Hippocampal formation (tissue), 2 donors: Measurements from ENCODE around the gene SCP2.

Experiments
- DNase-seq, 2 donors: peaks; one replicate each; lab custom pipeline; 2025; lab: John Stamatoyannopoulos, UW

The SCP2 gene, protein sequence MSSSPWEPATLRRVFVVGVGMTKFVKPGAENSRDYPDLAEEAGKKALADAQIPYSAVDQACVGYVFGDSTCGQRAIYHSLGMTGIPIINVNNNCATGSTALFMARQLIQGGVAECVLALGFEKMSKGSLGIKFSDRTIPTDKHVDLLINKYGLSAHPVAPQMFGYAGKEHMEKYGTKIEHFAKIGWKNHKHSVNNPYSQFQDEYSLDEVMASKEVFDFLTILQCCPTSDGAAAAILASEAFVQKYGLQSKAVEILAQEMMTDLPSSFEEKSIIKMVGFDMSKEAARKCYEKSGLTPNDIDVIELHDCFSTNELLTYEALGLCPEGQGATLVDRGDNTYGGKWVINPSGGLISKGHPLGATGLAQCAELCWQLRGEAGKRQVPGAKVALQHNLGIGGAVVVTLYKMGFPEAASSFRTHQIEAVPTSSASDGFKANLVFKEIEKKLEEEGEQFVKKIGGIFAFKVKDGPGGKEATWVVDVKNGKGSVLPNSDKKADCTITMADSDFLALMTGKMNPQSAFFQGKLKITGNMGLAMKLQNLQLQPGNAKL

DNA sequence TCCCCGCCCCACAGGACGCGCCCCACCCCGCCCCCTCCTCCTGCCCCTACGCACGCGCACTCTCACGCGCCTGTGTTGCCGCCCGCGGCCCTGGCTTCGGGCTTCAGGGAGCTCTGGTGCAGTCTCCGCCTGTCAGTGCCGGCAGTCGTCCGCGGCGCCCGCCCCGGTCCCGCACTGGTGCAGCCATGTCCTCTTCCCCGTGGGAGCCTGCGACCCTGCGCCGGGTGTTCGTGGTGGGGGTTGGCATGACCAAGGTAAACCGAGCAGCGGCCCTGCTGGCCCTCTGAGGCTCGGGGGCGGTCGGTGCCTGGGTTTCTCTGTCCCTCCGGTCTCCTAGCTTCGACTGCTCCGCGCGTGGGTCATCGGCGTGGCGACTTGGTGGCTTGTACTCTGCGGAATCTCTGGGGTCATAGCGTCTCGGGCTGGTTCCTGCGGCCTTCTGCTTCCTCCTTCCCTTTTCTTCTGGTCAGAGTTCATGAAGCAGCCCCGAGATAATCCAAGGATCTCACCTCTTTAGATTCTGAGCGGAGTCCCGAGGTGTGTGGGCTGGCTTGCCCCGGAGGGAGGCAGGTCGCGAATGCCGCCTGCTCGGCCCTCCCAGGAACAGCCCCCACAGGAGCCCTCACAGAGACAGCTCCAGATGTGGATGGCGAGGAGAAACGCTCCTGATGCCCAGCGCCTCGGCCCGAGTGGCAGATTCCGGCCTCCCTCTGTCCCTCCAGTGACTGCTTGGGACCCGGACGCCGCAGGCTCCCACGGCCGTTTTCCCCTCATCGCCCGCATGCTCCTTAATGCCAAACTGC is at the start of gene SCP2:
Gene SCP2, plus strand, starts transcription at position 65 of the 803 bp plus-strand sequence. Its CDS starts 121 bp downstream, at position 186.
- DNase-seq: peak; percentile 50 to 70

DNA sequence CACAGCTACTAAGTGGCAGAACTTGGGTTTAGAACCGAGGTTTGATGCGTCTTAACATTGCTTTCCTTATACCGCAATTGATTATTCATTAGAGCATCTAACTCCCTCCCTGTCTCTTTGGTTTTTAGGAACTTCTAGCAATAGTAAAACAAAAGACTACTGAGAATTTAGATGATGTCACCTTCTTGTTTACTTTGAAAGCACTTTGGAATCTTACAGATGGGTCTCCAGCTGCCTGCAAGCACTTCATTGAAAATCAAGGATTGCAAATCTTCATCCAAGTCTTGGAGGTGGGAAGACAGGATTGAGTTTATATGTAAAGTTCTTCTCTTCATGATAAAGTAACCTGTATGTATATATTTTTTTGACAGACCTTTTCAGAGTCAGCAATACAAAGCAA is 49.5 kb upstream of the SCP2 start:
- DNase-seq: no peak

DNA sequence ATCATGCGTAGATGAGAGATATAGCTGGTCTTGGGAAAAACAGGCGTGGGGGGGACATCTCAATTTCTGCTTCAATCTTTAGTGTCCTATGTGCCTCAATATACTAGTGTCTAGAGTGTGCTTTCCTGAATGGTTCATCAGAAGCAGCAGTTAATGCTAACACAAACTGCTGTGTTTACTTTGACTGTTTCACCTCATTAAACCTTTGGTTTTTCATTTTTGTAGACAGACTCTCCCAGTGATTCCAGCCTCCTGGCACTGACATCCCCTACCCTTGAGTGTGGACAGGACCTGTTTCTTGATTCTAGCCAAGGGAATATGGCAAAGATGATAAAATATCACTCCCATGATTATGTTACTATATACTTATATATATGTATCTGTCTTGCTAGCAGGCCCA is 46.9 kb upstream of the SCP2 start:
- DNase-seq: no peak

DNA sequence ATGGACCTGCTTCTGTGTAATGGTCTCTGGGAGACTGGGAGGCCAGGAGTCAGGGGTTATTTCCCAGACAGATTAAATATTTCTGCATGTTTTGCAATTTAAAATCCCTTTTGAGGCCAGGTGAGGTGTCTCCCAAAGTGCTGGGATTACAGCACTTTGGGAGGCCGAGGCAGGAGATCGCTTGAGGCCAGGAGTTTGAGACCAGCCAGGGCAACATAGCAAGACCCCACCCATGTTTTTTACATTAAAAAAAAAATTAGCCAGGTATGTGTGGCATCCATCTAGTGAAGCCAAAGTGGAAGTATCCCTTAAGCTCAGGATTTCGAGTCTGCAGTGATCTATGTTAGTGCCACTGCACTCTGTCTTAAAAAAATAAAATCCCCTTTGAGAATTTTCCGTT is 39.6 kb upstream of the SCP2 start:
- DNase-seq: no peak

DNA sequence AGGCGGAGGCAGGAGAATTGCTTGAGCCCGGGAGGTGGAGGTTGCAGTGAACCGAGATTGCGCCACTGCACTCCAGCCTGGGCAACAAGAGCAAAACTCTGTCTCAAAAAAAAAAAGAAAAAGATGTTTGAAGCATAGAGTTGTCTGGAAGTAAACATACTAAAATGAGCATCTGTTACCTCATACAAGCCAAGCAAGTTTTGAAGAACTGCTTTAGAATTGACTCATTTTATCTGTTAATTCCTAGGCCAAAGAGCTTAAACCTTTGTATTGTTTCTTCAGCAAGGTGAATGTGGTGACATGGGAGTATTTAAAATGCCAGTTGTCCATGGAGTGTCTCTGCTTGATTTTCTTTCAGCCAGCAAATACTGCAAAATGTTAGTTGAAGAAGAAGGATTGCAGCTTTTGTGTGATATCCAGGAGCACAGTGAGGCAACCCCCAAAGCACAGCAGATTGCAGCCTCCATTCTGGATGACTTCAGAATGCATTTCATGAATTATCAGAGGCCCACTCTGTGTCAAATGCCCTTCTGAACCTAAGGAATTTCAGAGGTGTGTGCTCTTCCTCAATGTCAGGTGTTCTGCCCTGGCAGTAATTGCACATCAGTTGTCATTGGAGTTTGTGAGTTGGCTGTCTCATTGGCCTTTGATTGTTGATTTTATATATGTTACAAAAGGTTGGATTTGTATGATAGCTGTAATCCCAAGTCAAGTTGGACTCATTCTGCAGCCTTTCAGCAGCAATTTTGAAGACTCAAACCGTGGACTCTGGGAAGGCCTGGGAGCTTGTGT is 34.5 kb upstream of the SCP2 start:
- DNase-seq: no peak

DNA sequence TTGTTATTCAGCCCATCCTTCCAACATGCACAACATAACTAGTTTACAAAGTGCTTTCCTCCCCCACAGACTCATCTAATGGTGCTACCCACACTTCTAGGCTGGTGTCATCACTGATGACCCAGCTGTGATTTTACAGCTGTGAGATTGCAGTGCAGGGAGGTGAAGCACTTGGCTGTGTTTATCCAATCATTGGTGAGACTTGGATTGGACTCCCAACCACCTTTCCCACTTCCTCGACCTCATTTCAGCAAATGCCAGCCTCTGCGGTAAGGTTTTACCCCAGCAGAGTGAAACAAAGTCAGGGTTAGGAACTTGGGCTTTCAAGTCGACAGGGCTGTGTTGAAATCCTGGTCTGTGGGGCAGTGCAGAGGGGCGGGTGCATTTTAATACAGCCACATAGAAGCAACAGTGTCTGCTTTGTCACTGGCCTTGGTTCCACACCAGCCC is 27.6 kb upstream of the SCP2 start:
- no peak for DNase-seq

DNA sequence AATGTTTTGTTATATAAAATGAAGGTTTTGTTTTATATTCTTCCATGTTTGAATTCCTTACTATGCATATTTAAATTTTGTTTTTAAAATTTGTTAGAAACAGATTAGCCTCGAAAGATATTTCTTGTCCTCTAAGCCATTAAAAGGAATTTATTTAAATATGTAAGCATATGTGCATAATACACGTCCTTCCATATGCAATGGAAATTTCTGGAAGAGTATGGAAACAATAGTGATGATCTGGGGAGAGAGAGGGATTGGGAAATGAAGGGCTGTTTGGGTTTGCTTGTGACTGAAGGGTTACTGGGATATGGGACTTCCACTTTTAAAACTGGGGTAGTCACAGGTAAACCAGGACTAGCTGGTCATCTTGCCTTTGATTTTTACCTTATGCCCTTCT is 26.7 kb upstream of the SCP2 start:
- no peak for DNase-seq

DNA sequence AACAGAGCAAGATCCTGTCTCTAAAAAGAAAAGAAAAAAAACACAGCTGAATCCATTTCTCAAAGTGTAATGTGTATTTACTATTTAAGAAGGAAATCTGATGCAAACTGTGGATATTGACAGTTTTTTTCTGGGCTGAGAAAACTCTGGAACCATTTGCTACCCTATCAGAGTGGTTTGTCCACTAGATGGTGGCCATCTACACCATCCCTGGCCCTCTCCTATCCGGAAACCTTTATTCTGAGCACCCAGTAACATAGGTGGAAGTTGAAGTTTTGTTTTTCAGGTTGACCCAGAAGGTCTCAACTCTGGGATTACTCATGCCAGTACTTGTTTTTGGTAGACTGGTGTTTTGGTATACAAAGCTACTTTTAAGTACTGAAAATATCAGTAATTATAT is 25.7 kb upstream of the SCP2 start:
- DNase-seq: no peak

DNA sequence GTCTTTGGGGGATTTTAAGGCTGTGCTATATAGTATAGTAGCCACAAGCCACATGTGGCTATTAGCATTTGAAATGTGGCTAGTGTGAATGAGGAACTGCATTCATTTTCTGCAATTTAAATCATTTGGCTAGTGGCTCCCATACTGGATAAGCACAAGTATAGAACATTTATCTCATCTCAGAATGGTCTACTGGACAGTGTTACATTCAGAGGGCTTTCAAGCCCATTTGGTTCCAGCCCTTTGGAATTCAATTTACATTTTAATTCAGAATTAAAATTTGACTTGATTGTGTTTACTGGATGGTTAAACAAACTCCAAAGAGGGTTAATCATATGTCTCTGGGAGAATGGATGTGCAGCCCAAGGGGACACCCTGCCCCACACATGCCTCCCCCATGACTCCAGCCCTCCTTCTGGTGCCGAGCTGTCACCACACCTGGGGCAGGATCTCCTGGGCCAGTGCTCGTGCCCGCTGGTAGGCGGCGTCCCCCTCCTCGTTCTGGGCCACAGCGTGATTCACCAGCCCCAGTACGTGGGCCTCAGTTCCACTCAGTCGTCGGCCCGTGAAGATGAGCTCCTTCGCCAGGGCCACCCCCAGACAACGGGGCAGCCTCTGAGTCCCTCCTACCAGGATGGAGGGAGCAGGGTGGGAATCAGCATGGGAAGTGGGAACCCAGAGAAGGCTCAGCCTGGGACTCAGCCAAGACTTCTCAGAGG is 22.7 kb upstream of the SCP2 start:
- DNase-seq: no peak

DNA sequence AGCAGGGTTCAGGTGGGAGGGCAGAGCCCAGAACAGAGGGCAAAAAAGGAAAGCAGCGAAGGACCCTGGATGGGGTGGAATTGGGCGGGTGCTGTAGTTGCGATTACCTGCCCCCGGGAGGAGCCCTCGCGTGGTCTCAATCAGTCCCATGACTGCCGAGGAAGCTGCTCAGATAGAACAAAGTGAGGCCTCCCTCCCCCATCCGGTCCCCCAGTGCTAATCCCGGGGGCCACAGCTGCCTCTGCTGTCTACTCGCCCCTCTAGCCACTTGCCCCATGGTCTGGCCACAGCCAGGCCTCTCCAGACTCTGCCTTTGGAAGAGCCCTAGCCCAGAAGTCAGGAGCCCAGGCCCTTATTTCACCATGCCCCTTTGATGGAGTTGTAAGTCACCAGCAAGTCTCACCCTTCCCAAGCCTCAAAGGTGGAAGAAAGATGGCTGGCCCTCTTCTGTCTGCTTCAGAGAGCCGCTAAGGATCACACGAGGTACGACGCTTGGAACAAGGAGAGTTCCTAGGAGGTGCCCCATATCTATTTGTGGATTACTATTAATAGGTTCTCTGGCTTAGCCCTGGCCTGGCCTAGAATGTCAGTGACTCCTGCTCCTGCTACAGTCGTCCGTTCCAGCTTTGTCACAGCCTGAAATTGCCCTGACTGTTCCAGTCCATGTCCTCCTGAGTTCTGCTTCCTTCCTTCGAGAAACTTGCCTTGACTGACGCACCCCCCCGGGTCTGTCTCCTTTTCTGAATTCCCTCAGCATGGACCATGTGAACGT is 22.0 kb upstream of the SCP2 start:
- no peak for DNase-seq

DNA sequence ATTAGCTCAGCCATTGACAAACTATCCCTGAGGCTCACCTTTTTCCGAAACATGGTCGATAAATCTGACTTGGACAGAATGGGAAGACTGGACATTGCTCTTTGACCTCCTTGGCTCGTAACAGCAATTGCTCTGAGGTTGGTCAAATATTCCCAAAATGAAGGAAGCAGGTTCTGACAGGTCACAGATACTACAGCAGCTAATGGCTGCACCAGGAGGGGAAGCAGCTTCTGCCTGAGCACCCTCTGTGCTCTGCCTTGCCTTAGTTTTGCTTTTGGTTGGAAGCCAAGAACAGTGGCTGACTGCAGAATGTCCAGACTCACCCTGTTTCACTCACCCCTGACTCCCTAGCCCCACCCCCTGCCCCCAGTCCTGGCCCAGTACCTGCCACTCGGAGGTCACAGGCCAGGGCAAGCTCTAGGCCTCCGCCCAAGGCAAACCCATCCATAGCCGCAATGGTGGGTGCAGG is 20.9 kb upstream of the SCP2 start:
- no peak for DNase-seq

DNA sequence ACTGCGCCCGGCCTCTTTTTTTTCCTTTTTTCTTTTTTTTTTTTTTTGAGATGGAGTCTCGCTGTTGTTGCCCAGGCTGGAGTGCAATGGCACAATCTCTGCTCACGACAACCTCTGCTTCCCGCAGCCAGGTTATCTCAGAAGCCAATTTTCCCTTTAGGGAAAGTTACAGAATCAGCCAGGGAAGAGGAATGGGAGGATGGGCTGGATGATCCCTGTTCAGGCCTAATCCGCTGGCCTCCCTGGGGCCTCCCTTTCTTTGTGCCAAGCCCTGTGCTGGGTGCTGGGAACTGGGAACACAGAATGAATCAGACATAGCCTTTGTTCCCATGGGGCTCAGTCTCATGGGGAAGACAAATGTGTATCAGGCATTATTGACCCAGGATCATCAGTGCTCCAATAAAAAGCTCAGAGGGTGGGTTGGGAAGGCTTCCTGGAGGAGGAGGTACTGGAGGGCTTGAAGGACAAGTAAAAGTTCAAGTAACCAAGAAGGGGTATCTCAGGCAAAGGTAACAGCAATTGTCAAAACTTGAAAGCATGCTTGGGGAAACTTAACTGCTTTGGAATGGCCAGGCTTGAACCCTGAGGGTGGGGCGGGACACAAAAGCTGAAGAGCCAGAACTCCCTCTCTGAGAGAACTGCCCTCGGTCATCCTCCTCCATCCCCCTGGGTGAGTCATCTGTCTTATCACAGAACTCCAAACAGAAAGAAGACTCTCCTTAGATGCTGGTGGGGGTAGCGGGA is 19.8 kb upstream of the SCP2 start:
- no peak for DNase-seq

DNA sequence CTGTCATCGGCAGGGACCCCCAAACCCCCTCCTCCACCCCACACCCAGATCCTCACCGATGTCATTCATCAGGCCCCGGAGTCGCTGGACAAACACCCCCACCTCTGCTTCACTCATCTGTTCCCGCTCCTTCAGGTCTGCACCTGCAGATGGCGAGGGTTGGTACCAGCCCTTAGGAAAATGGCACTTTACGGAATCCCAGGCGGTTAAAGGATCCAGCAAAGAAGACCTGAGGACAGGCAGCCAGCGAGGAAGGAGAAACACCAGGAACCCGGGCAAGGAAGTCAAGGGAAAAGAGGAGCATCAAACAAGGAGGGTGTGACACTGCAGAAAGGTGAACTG is 19.3 kb upstream of the SCP2 start:
- DNase-seq: no peak

DNA sequence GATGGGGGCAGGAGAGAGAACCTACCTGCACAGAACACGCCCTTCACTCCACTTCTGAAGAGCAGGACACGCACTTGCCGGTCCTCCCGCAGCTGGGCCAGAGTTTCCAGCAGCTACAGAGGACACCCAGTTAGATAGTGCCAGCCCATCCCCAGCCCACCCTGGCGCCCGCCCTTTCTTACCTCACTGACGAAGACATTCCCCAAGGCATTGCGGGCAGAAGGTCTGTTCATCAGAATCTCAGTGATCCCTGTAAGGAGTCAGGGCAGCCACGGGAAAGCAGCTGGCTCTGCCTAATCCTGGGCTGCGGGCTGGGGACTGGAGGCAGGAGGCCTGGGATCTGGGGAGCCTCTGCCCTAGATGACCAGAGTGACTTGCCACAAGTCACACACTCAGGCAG is 15.5 kb upstream of the SCP2 start:
- DNase-seq: no peak

DNA sequence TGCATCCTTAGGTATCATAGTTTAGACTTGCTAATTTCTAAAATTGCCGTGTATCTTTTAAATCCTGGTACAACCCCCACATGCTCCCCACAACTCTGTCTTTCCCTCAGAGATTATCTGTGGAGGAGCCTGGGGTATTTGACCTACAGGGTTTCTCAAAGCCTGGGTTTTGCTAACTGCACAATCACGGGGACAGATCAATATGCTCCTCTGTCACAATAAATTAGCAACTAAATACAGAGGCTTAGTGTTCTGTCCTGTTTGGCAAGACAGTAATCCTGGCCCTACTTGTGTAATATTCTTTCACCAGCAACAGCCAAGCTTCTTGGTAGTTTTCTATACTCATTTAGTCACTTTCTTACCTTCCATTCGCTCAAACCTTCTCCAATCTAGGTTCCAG is 14.1 kb upstream of the SCP2 start:
- no peak for DNase-seq

DNA sequence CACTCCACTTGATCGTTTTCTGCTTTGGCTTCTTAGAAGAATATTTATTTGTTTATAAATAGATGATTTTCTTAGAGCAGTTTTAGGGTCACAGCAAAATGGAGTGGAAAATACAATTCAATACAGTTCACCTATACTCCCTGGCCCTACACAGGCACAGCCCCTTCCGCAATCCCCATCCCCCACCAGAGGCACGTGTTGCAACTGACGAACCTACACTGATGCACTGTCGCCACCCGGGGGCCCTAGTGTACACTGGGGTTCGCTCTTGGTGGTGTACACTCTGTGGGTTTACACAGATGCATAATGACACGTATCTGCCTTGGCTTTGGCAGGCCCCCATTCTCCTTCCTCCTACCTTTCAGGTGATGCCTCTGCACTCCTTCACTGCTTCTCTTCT is 13.5 kb upstream of the SCP2 start:
- no peak for DNase-seq

DNA sequence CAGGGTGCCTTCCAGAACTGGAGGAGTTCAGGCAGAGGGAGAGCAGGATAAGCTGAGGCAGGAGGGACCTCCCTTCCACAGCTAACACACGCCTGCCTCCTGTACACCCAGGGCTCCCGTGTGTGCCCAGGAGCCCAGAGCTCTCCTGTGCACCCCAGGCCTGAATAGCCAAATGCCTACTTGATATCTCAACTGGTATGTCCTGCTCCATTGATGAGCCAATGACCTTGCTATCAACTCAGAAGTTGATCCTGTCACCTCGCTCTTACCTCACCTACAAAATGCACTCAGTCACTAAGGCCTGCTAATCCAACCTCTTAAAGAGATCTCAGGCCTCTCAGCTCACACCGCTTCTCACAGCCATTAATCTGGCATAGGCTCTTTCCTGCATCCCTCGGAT is 12.6 kb upstream of the SCP2 start:
- no peak for DNase-seq

DNA sequence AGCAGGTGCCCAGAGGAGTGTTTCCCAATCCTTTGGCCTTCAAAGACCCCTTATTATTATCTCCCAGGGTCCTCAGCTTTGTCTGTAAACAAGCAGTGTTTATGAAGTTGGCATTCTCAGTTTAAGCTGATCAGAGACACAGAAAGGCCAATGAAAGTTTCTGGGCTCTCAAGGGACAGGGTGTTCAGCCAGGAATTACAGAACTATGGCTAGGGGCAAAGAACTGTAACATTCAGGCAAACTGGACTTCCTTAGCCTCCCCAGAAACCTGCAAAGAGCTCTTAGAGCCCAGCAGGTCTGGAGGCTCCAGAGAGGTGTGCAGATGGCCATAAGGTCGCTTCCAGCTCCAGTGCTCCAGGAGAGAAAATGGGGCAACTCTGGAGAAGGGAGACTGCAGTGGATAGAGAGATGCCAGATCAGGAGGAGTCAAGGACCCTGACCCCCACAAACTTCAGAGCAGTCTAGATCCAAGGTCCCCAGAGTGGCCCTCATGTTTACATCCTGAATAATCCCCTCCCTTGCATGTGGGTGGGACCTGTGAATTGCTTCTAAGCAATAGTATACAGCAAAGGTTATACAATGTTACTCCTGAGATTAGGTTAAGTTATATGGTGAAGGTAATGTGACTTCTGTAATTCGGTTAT is 11.7 kb upstream of the SCP2 start:
- no peak for DNase-seq

DNA sequence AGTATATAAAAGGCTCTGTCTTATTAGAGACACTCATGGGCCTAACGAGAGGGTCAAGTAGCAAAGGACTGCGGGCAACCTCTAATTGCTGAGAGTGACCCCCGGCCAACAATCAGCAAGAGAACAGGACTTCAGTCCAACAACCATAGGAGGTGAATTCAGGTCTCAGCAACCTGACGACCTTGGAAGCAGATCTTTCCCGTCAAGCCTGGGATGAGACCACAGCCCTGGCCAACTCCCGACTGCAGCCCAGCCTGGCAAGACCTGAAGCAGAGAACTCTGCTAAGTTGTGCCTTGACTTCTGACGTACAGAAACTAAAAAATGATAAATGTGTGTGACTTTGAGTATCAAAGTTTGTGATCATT is 11.2 kb upstream of the SCP2 start:
- no peak for DNase-seq
